Measurements from ENCODE around the gene SPTBN4.

- TF ChIP-seq EZH2 (IDR thresholded peaks at IDR 0.05; ENCODE audit: borderline replicate concordance, low read length) (no peak), CTCF (conservative IDR thresholded peaks at IDR 0.05 in 1 of 2, IDR thresholded peaks at IDR 0.05 in 1 of 2; ENCODE audit: extremely low read depth in 1 of 2, insufficient read depth in 1 of 2, low read depth in 1 of 2, low read length in 2 of 2) (peak; percentile 21 to 30)
Observed at GRCh38 chr19:40533508-40533907, 66.7 kb downstream of the SPTBN4 start.
